IMR-90 (cell line): Measurements from ENCODE around the gene PFKL. TPM values are rescaled to one million over a fixed set of nuclear protein-coding genes. Genes with fewer than 3 reads are reported as not detected.

Experiments
- ATAC-seq: fragments of 200-7000 bp; cut with Tn5 transposase; 2 replicates; pipeline ENCODE4 v1.9.1; 2020; ENCODE audit warnings: low read depth, mild to moderate bottlenecking, moderate library complexity
- BruUV-seq: library from RNA; stranded (reverse); fragments of 400-500 nt; replicated peaks from 2 replicates; lab custom pipeline; 2021; lab: Mats Ljungman, UMichigan
- CTCF ChIA-PET: fragments of 300-600 bp; formaldehyde crosslinking; extraction: SDS; loops from one replicate; lab custom pipeline; 2021; ENCODE audit warnings: antibody characterized with exemption; lab: Yijun Ruan, JAX
- POLR2A ChIA-PET: fragments of 300-600 bp; sonication (Branson Sonifier 250); formaldehyde crosslinking; loops from one replicate; lab custom pipeline; 2022; ENCODE audit warnings: antibody characterized with exemption; ENCODE audit not compliant: unreplicated experiment; lab: Charles Lee
- DNase-seq: peaks from one replicate; pipeline ENCODE4 v3.0.0; 2013
- H2AFZ ChIP-seq: replicated peaks from 2 replicates; pipeline ENCODE3; 2013; ENCODE audit warnings: low read length, mild to moderate bottlenecking; ENCODE audit not compliant: poor library complexity
- H2AK5ac ChIP-seq: 2 replicates; pipeline ENCODE4 v1.6.1; 2013; ENCODE audit warnings: low read depth, low read length, inconsistent platforms
- H2AK9ac ChIP-seq: replicated peaks from 2 replicates; pipeline ENCODE3; 2013; ENCODE audit warnings: mild to moderate bottlenecking, low read depth, low read length, moderate library complexity; ENCODE audit not compliant: poor library complexity
- H2BK120ac ChIP-seq: 2 replicates; pipeline ENCODE4 v1.6.1; 2013; ENCODE audit warnings: low read depth, low read length, inconsistent platforms
- H2BK15ac ChIP-seq: 3 replicates; pipeline ENCODE4 v1.6.1; 2013; ENCODE audit warnings: low read depth, low read length, inconsistent platforms
- H2BK20ac ChIP-seq: 2 replicates; pipeline ENCODE4 v1.6.1; 2013; ENCODE audit warnings: low read depth, mild to moderate bottlenecking, inconsistent platforms, low read length, moderate library complexity
- H2BK5ac ChIP-seq: 2 replicates; pipeline ENCODE4 v1.6.1; 2013; ENCODE audit warnings: mild to moderate bottlenecking, low read depth, low read length, inconsistent platforms; ENCODE audit not compliant: poor library complexity, severe bottlenecking
- H3K14ac ChIP-seq: replicated peaks from 2 replicates; pipeline ENCODE4 v1.6.1; 2013; ENCODE audit warnings: low read depth, low read length, inconsistent platforms
- H3K18ac ChIP-seq: 2 replicates; pipeline ENCODE4 v1.6.1; 2013; ENCODE audit warnings: low read depth, low read length, control low read depth
- H3K23ac ChIP-seq: 2 replicates; pipeline ENCODE4 v1.6.1; 2013; ENCODE audit warnings: low read depth, low read length, inconsistent platforms
- H3K27ac ChIP-seq: 2 replicates; pipeline ENCODE4 v1.5.1; 2013; ENCODE audit warnings: mild to moderate bottlenecking, control low read depth, low read length; ENCODE audit not compliant: insufficient read depth
- H3K27me3 ChIP-seq: 2 replicates; pipeline ENCODE4 v1.6.1; 2013; ENCODE audit warnings: low read length; ENCODE audit not compliant: control insufficient read depth, insufficient read depth
- H3K36me3 ChIP-seq: 2 replicates; pipeline ENCODE4 v1.6.1; 2013; ENCODE audit warnings: low read length, mixed read lengths; ENCODE audit not compliant: control insufficient read depth, insufficient read depth
- H3K4ac ChIP-seq: 2 replicates; pipeline ENCODE4 v1.6.1; 2013; ENCODE audit warnings: low read depth, low read length, inconsistent platforms
- H3K4me1 ChIP-seq: 2 replicates; pipeline ENCODE4 v1.6.1; 2013; ENCODE audit warnings: low read length, mixed read lengths; ENCODE audit not compliant: control insufficient read depth, insufficient read depth
- H3K4me2 ChIP-seq: 2 replicates; pipeline ENCODE4 v1.6.1; 2013; ENCODE audit warnings: low read depth, mild to moderate bottlenecking, control low read depth, low read length, moderate library complexity
- H3K4me3 ChIP-seq: 2 replicates; pipeline ENCODE4 v1.5.1; 2013; ENCODE audit warnings: low read depth, mild to moderate bottlenecking, control low read depth, low read length, moderate library complexity; ENCODE audit not compliant: insufficient read depth
- H3K56ac ChIP-seq: 2 replicates; pipeline ENCODE4 v1.6.1; 2013; ENCODE audit warnings: low read length, inconsistent platforms; ENCODE audit not compliant: insufficient read depth; ENCODE audit errors: extremely low read depth
- H3K79me1 ChIP-seq, 2 experiments: 2 replicates each; pipeline ENCODE4 v1.6.1; 2013; ENCODE audit warnings: low read length in 2 of 2, inconsistent platforms in 1 of 2, low read depth in 1 of 2
- H3K9ac ChIP-seq: 2 replicates; pipeline ENCODE4 v1.6.1; 2013; ENCODE audit warnings: low read depth, low read length, control low read depth
- H3K9me1 ChIP-seq: 2 replicates; pipeline ENCODE4 v1.6.1; 2013; ENCODE audit warnings: low read length, inconsistent platforms; ENCODE audit not compliant: insufficient read depth
- H3K9me3 ChIP-seq: 2 replicates; pipeline ENCODE4 v1.6.1; 2013; ENCODE audit warnings: low read length; ENCODE audit not compliant: control insufficient read depth, insufficient read depth
- H4K20me1 ChIP-seq: 2 replicates; pipeline ENCODE4 v1.6.1; 2013; ENCODE audit warnings: low read length, inconsistent platforms; ENCODE audit not compliant: insufficient read depth
- H4K5ac ChIP-seq: 2 replicates; pipeline ENCODE4 v1.6.1; 2013; ENCODE audit warnings: mild to moderate bottlenecking, low read depth, low read length, control low read depth
- H4K8ac ChIP-seq, 2 experiments: 2 replicates each; pipeline ENCODE4 v1.6.1; 2013; ENCODE audit warnings: low read depth in 2 of 2, low read length in 2 of 2, control low read depth in 1 of 2, inconsistent platforms in 1 of 2
- H4K91ac ChIP-seq: 2 replicates; pipeline ENCODE4 v1.6.1; 2013; ENCODE audit warnings: low read depth, low read length, inconsistent platforms; ENCODE audit not compliant: insufficient read depth
- CEBPB ChIP-seq: IDR thresholded peaks from 2 replicates; pipeline ENCODE4 v1.6.1; 2012; ENCODE audit warnings: low read depth, low read length, improper control_type of control experiment
- CHD1 ChIP-seq: IDR thresholded peaks from 2 replicates; pipeline ENCODE4 v1.6.1; 2012; ENCODE audit warnings: low read depth, low read length, improper control_type of control experiment
- MAZ ChIP-seq: IDR thresholded peaks from 2 replicates; pipeline ENCODE4 v1.6.1; 2012; ENCODE audit warnings: low read depth, mild to moderate bottlenecking, low read length, improper control_type of control experiment, moderate library complexity, borderline replicate concordance
- RFX5 ChIP-seq: IDR thresholded peaks from 2 replicates; pipeline ENCODE4 v1.8.0; 2012; ENCODE audit warnings: low read depth, mild to moderate bottlenecking, low read length, moderate library complexity
- SMC3 ChIP-seq: fragments of 150-350 bp; IDR thresholded peaks from 2 replicates; pipeline ENCODE4 v1.6.1; 2016; ENCODE audit warnings: low read depth, mild to moderate bottlenecking, antibody characterized with exemption, low read length, moderate library complexity
- WGBS, 2 experiments: methylation state at CpG; one replicate each; pipeline versions ENCODE4 v1.1.5 to v1.1.7; 2013; ENCODE audit warnings: missing lambda C conversion rate in 2 of 2; ENCODE audit not compliant: insufficient read length in 1 of 2; ENCODE audit errors: extremely low coverage in 2 of 2; 5-methylcytosine and 5-hydroxymethylcytosine counted together
- dilution Hi-C: fragments of 300-500 bp; cut with HindIII; formaldehyde crosslinking; loops from one replicate; pipeline ENCODE4 v1.14.3; 2018; ENCODE audit warnings: low sequenced_read_pairs; ENCODE audit not compliant: unreplicated experiment
- in situ Hi-C: fragments of 300-500 bp; cut with MboI; formaldehyde crosslinking; loops from 3 replicates; pipeline ENCODE4 v1.14.3; 2019; ENCODE audit warnings: low sequenced_read_pairs, inconsistent platforms, mixed read lengths
- intact Hi-C: fragments of 100-400 bp; cut with micrococcal nuclease; formaldehyde crosslinking; loops from 2 replicates; pipeline ENCODE4 v1.10.0; 2022
- polyA plus RNA-seq, 3 experiments: library from polyadenylated mRNA; depleted of rRNA; stranded (reverse); fragments of >200 nt; gene quantifications; 2 replicates each; pipeline ENCODE4 v1.2.3, GENCODE V29; 2012; ENCODE audit warnings: low replicate concordance in 1 of 3
- total RNA-seq: library from RNA; depleted of rRNA; stranded (reverse); fragments of >200 nt; gene quantifications from 2 replicates; pipeline ENCODE4 v1.2.3, GENCODE V29; 2012
- TF ChIP-seq, protein P1 (sequence below): fragments of 150-350 bp; IDR thresholded peaks from 2 replicates; pipeline ENCODE4 v1.6.1; 2017; ENCODE audit warnings: mild to moderate bottlenecking, antibody characterized with exemption, low read length, low read depth
- TF ChIP-seq, protein P2 (sequence below): conservative IDR thresholded peaks from 2 replicates; pipeline ENCODE4 v1.5.1; 2012; ENCODE audit warnings: mild to moderate bottlenecking, low read depth, low read length, improper control_type of control experiment

PFKL gene
- total and polyA plus RNA-seq, 2 of the 4 experiments (the other 2 are of a cell fraction) = 103 to 126 TPM

DNA sequence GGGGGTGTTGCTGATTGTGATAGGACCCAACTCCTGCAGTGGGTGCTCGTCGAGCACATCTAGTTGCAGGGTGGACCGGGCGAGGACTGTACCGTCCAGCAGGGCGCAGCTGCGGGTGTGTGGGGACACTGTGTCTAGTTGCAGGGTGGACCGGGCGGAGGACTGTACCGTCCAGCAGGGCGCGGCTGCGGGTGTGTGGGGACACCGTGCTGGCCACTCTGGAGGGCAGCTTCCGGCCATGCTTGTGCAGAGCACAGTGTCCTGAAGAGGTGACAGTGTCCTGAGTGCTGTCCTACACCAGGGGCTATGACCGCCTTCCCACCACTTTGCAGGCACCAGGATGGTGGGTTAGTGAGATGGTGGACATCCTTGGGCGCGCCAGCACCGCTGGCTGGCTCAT, 49.0 kb downstream of the PFKL start:
- BruUV-seq = no TSS peak
- H4K91ac ChIP-seq = no peak overlapping the region
- no peak overlapping the region for H3K4ac ChIP-seq
- no peak overlapping the region for H3K4me3 ChIP-seq
- no peaks in the 10 kb centered on the region for H3K4me1 ChIP-seq
- H3K9me1 ChIP-seq = no peaks in the 10 kb centered on the region
- DNase-seq (no peak), ATAC-seq (no peak)
- no peak overlapping the region for H4K5ac ChIP-seq
- H3K27me3 ChIP-seq = peaks cover 64% of the 10 kb centered on the region
- no peak overlapping the region for H3K9ac ChIP-seq
- H2AK5ac ChIP-seq = no peak overlapping the region
- no peak overlapping the region for H3K14ac ChIP-seq
- H3K56ac ChIP-seq = no peak overlapping the region
- no peak overlapping the region for H2BK20ac ChIP-seq
- no peak overlapping the region for H3K23ac ChIP-seq
- no peak overlapping the region for H2AFZ ChIP-seq
- no peak for TF ChIP-seq CHD1
- no peak for TF ChIP-seq SMC3
- TF ChIP-seq, protein P1, sequence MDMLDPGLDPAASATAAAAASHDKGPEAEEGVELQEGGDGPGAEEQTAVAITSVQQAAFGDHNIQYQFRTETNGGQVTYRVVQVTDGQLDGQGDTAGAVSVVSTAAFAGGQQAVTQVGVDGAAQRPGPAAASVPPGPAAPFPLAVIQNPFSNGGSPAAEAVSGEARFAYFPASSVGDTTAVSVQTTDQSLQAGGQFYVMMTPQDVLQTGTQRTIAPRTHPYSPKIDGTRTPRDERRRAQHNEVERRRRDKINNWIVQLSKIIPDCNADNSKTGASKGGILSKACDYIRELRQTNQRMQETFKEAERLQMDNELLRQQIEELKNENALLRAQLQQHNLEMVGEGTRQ = no peak
- TF ChIP-seq RFX5 = no peak
- TF ChIP-seq, protein P2, sequence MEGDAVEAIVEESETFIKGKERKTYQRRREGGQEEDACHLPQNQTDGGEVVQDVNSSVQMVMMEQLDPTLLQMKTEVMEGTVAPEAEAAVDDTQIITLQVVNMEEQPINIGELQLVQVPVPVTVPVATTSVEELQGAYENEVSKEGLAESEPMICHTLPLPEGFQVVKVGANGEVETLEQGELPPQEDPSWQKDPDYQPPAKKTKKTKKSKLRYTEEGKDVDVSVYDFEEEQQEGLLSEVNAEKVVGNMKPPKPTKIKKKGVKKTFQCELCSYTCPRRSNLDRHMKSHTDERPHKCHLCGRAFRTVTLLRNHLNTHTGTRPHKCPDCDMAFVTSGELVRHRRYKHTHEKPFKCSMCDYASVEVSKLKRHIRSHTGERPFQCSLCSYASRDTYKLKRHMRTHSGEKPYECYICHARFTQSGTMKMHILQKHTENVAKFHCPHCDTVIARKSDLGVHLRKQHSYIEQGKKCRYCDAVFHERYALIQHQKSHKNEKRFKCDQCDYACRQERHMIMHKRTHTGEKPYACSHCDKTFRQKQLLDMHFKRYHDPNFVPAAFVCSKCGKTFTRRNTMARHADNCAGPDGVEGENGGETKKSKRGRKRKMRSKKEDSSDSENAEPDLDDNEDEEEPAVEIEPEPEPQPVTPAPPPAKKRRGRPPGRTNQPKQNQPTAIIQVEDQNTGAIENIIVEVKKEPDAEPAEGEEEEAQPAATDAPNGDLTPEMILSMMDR = no peak
- TF ChIP-seq MAZ = no peak
- no peak for TF ChIP-seq CEBPB
- no peaks in the 10 kb centered on the region for H4K20me1 ChIP-seq
- in situ Hi-C loops = no loop called here
- no peak overlapping the region for H2BK5ac ChIP-seq
- dilution Hi-C loops = no loop called here
- H4K8ac ChIP-seq = no peak overlapping the region
- no peak overlapping the region for H3K4me2 ChIP-seq
- H3K36me3 ChIP-seq = no peaks in the 10 kb centered on the region
- intact Hi-C loops = no loop called here
- no peak overlapping the region for H2AK9ac ChIP-seq
- H2BK15ac ChIP-seq = no peak overlapping the region
- 93% methylated on average over 14 of the region's 19 CpGs; no CpG with 5 or more reads in 1 of the 2 experiments for WGBS, 2 experiments
- no peak overlapping the region for H2BK120ac ChIP-seq
- ChIA-PET CTCF (interaction anchor here (0.6 kb wide), 1 partner anchor 9 kb away, joined by 3 read pairs; no protein-coding TSS in a partner anchor), POLR2A (no interaction called here)
- no peak overlapping the region for H3K18ac ChIP-seq
- H3K79me1 ChIP-seq = no peaks in the 10 kb centered on the region
- H3K27ac ChIP-seq = no peak overlapping the region
- peaks cover 2% of the 10 kb centered on the region; the same call in 1 of the 2 replicates for H3K9me3 ChIP-seq
